ENCODE data around the gene TAS1R2. TPM values are rescaled to one million over a fixed set of nuclear protein-coding genes. Genes with fewer than 3 reads are reported as not detected.

TAS1R2 gene
- not detected for total RNA-seq
- long read RNA-seq: 0 reads

DNA sequence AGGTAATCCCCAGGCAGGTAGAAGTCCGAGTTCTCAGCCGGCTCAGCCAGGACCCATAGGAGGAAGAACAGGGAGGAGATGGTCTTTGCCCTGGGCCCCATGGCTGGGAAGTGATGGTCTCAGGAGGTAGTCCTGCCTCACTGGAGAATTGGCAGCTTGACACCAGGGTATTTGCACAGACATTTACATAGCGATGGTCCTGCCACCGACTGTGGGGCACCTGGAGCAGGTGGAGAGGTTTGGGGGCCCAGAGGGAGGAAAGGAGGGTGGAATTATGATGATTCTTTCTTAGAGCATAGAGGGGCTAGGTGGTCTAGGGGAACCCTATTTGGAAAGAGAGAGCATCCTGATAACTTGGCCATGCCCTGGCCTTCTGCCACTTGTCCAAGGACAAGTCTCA is at the start of gene TAS1R2:
Gene TAS1R2 (minus strand): TSS at position 101 of the 400 bp plus-strand sequence. CDS start 0 bp downstream, at position 101.
- ATAC-seq: no peak
- intact Hi-C loops (cut with DNase I): no loop called here

DNA sequence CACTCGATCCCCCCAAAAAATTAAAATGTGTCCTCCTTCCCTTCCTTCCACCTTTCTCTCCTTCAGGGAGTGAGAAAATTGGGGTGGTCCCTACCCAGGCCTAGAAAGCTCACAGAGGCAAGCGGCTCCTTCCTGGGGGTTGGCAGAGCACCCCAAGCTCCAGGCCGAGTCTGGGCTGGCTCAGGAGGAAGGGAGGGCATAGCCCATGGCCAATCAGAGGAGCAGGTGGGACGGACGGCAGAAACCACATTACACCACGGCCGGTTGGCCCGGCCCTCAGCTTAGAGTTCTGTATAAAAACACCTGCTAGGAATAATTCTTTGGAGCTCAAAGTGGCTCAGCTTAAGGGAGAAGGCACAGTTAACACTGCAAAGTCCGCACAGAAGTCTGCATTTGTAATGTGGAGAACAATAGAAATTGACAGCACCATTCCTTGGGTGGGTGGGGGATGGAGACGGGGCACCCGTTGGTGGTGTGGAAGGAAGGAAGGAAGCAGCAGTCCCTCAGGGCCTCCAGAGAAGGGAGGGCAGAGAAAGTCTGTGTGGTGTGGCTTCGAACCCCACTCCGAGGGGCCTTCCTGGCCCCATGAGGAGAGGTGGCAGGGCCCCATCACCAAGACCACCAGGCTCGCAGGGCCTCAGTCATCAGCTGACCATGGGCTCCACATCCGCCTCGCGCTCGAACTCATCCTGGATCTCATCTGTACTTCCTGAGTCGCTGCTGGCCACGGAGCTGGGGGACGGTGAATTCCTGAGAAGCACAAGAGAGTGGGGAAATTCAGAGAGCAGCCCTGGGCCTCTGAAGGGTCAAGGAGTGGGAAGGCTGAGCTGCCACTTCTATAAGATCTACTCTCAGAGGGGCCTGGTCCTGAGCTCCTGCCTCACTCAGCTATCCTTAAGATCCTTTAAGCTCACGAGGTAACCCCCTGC is 48.7 kb upstream of the TAS1R2 start:
- intact Hi-C loops (cut with DNase I): loop anchor here (10.0 kb wide), 1 partner anchor 57 kb away; no protein-coding TSS in a partner anchor

More for the DNA sequence above, at the start of gene TAS1R2:
- TF ChIP-seq, protein P1, sequence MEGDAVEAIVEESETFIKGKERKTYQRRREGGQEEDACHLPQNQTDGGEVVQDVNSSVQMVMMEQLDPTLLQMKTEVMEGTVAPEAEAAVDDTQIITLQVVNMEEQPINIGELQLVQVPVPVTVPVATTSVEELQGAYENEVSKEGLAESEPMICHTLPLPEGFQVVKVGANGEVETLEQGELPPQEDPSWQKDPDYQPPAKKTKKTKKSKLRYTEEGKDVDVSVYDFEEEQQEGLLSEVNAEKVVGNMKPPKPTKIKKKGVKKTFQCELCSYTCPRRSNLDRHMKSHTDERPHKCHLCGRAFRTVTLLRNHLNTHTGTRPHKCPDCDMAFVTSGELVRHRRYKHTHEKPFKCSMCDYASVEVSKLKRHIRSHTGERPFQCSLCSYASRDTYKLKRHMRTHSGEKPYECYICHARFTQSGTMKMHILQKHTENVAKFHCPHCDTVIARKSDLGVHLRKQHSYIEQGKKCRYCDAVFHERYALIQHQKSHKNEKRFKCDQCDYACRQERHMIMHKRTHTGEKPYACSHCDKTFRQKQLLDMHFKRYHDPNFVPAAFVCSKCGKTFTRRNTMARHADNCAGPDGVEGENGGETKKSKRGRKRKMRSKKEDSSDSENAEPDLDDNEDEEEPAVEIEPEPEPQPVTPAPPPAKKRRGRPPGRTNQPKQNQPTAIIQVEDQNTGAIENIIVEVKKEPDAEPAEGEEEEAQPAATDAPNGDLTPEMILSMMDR (IDR thresholded peaks at IDR 0.05): no peak
- Histone ChIP-seq H3K27me3 (ENCODE audit: low read depth) (no peaks in the 10 kb centered on the region), H3K4me3 (no peak within 1 kb of the TSS), H3K36me3 (no peaks in the 10 kb centered on the region), H3K9me3 (no peaks in the 10 kb centered on the region), H3K27ac (no peak within 1 kb of the TSS), H3K4me1 (no peaks in the 10 kb centered on the region)
- no peak for DNase-seq

DNA sequence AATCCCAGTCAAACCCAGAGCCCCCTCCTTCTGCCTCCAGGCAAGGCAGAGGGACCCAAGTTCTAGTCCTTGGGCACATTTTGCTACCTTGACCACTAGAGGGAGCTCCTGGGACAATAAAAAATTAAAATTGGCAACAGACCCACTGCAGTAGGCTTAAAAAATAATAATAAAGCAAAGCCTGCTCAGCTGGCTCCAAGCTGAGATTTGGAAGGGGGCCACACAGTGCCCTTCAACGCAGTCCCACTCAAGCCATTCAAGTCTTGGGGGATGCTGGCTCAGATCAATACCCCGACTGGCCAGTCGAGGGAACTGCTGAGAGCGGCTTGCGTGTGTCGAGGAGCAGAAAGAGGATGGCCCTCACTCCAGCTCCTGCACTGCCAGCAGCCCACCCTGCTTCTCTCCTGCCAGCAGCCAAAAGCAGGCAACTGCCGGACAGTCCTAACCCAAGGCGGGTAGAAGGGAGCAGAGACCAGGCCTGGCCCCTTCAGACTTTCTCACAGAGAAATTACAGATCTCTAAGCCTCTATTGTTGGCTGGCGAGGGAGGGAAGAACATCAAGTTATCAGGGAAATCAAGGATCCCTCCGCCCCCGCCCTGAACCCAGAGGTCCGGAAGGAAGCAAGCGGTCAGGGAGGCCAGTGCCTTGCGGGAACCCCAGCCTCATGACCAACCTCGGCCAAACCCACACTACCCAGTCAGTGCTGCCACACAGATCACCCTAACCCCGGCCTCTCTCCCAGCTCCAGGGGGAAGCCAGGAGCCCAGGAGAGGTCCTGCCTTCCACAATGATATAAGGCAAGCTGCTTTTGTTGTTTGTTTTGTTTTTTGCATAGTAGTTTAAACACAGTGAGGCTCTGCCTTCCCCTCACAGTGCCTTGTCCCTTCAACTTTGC is 47.8 kb upstream of the TAS1R2 start:
- Histone ChIP-seq H3K9me3 (no peaks in the 10 kb centered on the region), H3K27ac (peak overlapping the region; percentile 78), H3K27me3 (ENCODE audit: low read depth) (no peaks in the 10 kb centered on the region), H3K36me3 (peaks cover 46% of the 10 kb centered on the region), H3K4me1 (peaks cover 41% of the 10 kb centered on the region), H3K4me3 (peak overlapping the region; percentile 11)
- intact Hi-C loops (cut with DNase I): loop anchor here (10.0 kb wide), 1 partner anchor 58 kb away; no protein-coding TSS in a partner anchor
- DNase-seq: peak; percentile 73
- TF ChIP-seq, protein P1 (IDR thresholded peaks at IDR 0.05): peak; percentile 80
- peak; percentile 37 to 40 for ATAC-seq

More for the DNA sequence above, 48.7 kb upstream of the TAS1R2 start:
- TF ChIP-seq, protein P1 (IDR thresholded peaks at IDR 0.05): no peak
- Histone ChIP-seq H3K36me3 (peaks cover 46% of the 10 kb centered on the region), H3K27ac (peak overlapping the region; percentile 78), H3K4me1 (peaks cover 47% of the 10 kb centered on the region), H3K9me3 (no peaks in the 10 kb centered on the region), H3K27me3 (ENCODE audit: low read depth) (no peaks in the 10 kb centered on the region), H3K4me3 (peak overlapping the region; percentile 11)
- DNase-seq: no peak
- ATAC-seq: peak; percentile 41 to 53

DNA sequence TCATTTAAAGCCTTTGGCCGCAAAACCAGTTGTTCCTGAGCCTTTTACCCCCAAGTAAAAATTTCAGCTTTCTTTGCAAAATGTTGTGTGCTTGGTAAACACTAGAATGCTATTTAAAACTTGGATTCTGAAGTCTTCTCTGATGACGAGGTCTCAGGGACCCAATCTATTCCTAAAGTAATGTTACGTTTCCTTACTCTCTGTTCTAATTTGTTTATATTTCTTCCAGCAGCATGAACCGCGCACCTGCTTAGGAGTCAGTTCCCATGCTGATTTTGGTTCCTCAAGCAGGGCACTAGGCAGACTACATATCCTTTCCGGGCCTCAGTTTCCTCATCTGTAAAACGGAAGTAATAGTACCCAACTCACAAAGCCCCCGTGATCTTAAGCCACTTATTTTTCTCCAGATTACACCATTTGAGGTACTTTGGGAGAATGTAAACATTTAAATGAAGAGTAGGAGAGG is 43.9 kb upstream of the TAS1R2 start:
- H3K9me3 ChIP-seq: no peaks in the 10 kb centered on the region
- intact Hi-C loops (cut with DNase I): loop anchor here (10.0 kb wide), 1 partner anchor 61 kb away; no protein-coding TSS in a partner anchor
- no peaks in the 10 kb centered on the region for H3K27me3 ChIP-seq (ENCODE audit: low read depth)
- peaks cover 40% of the 10 kb centered on the region for H3K4me1 ChIP-seq
- peaks cover 9% of the 10 kb centered on the region for H3K36me3 ChIP-seq
- peak overlapping the region; percentile 89 for H3K4me3 ChIP-seq
- peak overlapping the region; percentile 93 for H3K27ac ChIP-seq
- ATAC-seq (no peak), DNase-seq (no peak)
- TF ChIP-seq, protein P1 (IDR thresholded peaks at IDR 0.05): no peak

Data from lower lobe of right lung (tissue), 2 donors.